H1 (cell line): ENCODE results near the gene MPPE1. TPM values are rescaled to one million over a fixed set of nuclear protein-coding genes. Genes with fewer than 3 reads are reported as not detected.

Source experiments
- CTCF ChIA-PET: fragments of 300-600 bp; sonication (Branson Sonifier 250); formaldehyde crosslinking; loops from one replicate; lab custom pipeline; 2021; ENCODE audit not compliant: partially characterized antibody; lab: Charles Lee
- POLR2A ChIA-PET: fragments of 300-600 bp; sonication (Branson Sonifier 250); formaldehyde crosslinking; loops from one replicate; lab custom pipeline; 2021; ENCODE audit warnings: inconsistent platforms; ENCODE audit not compliant: partially characterized antibody; lab: Charles Lee
- DNase-seq, 2 experiments: peaks; one replicate each; pipeline versions ENCODE4 v3.0.0 to v3.0.0-alpha.2; 2010 to 2022; ENCODE audit warnings: low spot score in 2 of 2, low read depth in 1 of 2, mixed read lengths in 1 of 2
- FAIRE-seq: peaks from 2 replicates; lab custom pipeline; 2011; peaks lifted over from hg19 to GRCh38; lab: Jason Lieb, UNC
- H2AFZ ChIP-seq: 2 replicates; pipeline ENCODE4 v1.8.1; 2012; ENCODE audit warnings: low read length, inconsistent platforms
- H2AK5ac ChIP-seq: 2 replicates; pipeline ENCODE4 v1.6.1; 2013; ENCODE audit warnings: low read depth, low read length
- H2BK120ac ChIP-seq: replicated peaks from 2 replicates; pipeline ENCODE3; 2013; ENCODE audit warnings: low read depth, low read length, inconsistent platforms
- H2BK12ac ChIP-seq: 2 replicates; pipeline ENCODE4 v1.6.1; 2013; ENCODE audit warnings: low read depth, low read length
- H2BK15ac ChIP-seq: 2 replicates; pipeline ENCODE4 v1.6.1; 2013; ENCODE audit warnings: low read length
- H2BK20ac ChIP-seq: 2 replicates; pipeline ENCODE4 v1.6.1; 2013; ENCODE audit warnings: low read length
- H2BK5ac ChIP-seq: 2 replicates; pipeline ENCODE4 v1.6.1; 2013; ENCODE audit warnings: low read depth, low read length
- H3K14ac ChIP-seq: 2 replicates; pipeline ENCODE4 v1.6.1; 2013; ENCODE audit warnings: inconsistent platforms; ENCODE audit not compliant: insufficient read length
- H3K18ac ChIP-seq: 2 replicates; pipeline ENCODE4 v1.6.1; 2013; ENCODE audit warnings: low read length; ENCODE audit errors: extremely low read depth
- H3K23ac ChIP-seq: 2 replicates; pipeline ENCODE4 v1.6.1; 2013; ENCODE audit warnings: inconsistent platforms; ENCODE audit not compliant: insufficient read length
- H3K23me2 ChIP-seq: 2 replicates; pipeline ENCODE4 v1.6.1; 2013; ENCODE audit warnings: low read depth, low read length
- H3K27ac ChIP-seq: 2 replicates; pipeline ENCODE4 v1.6.1; 2011; ENCODE audit warnings: low read depth, low read length, inconsistent platforms
- H3K27me3 ChIP-seq, 4 experiments: replicated peaks in 1 of 4; 1 replicate in 1 of 4; 2 replicates in 3 of 4; pipeline versions ENCODE4 v1.6.1 to v1.8.1; 2011 to 2013; ENCODE audit warnings: low read length in 3 of 4, mild to moderate bottlenecking in 3 of 4, inconsistent platforms in 2 of 4, mixed read lengths in 2 of 4, moderate library complexity in 1 of 4; ENCODE audit not compliant: control insufficient read depth in 3 of 4, insufficient read depth in 3 of 4; ENCODE audit errors: extremely low read depth in 1 of 4
- H3K36me3 ChIP-seq, 4 experiments: 2 replicates each; pipeline versions ENCODE4 v1.6.1 to v1.8.1; 2011 to 2013; ENCODE audit warnings: mild to moderate bottlenecking in 4 of 4, low read length in 3 of 4, moderate library complexity in 2 of 4, control low read depth in 1 of 4, inconsistent platforms in 1 of 4; ENCODE audit not compliant: insufficient read depth in 4 of 4, control insufficient read depth in 2 of 4
- H3K4ac ChIP-seq: replicated peaks from 2 replicates; pipeline ENCODE3; 2013; ENCODE audit warnings: low read length, low read depth, mixed read lengths, inconsistent platforms; ENCODE audit not compliant: insufficient read length
- H3K4me1 ChIP-seq, 4 experiments: replicated peaks in 1 of 4; 1 replicate in 1 of 4; 2 replicates in 3 of 4; pipeline versions ENCODE4 v1.6.1 to v1.8.1; 2011 to 2013; ENCODE audit warnings: low read length in 3 of 4, inconsistent platforms in 2 of 4, mixed read lengths in 1 of 4; ENCODE audit not compliant: insufficient read depth in 4 of 4, control insufficient read depth in 3 of 4
- H3K4me2 ChIP-seq, 2 experiments: 2 replicates each; pipeline versions ENCODE4 v1.6.1 to v1.8.1; 2011 to 2013; ENCODE audit warnings: low read depth in 2 of 2, low read length in 2 of 2, control low read depth in 1 of 2, inconsistent platforms in 1 of 2, mild to moderate bottlenecking in 1 of 2; ENCODE audit not compliant: insufficient read depth in 1 of 2
- H3K4me3 ChIP-seq, 4 experiments: fragments of 200-600, 300-600 bp in 1 of 4; sonication (generic), shearing (Covaris generic), sonication (Bioruptor Twin) in 1 of 4; 2 replicates each; pipeline versions ENCODE4 v1.5.1 to v1.8.1; 2011 to 2016; ENCODE audit warnings: low read length in 4 of 4, low read depth in 3 of 4, control low read depth in 2 of 4, inconsistent platforms in 2 of 4, mild to moderate bottlenecking in 2 of 4, mixed read lengths in 1 of 4, moderate library complexity in 1 of 4; ENCODE audit not compliant: insufficient read depth in 2 of 4; ENCODE audit errors: extremely low read depth in 1 of 4
- H3K56ac ChIP-seq: replicated peaks from 2 replicates; pipeline ENCODE3; 2013; ENCODE audit warnings: low read depth, mild to moderate bottlenecking, mixed read lengths, low read length, inconsistent platforms; ENCODE audit not compliant: insufficient read length
- H3K79me1 ChIP-seq: 2 replicates; pipeline ENCODE4 v1.6.1; 2013; ENCODE audit warnings: low read depth, low read length, control low read depth
- H3K79me2 ChIP-seq, 2 experiments: 2 replicates each; pipeline versions ENCODE4 v1.6.1 to v1.8.1; 2012 to 2013; ENCODE audit warnings: low read length in 2 of 2, mild to moderate bottlenecking in 2 of 2, inconsistent platforms in 1 of 2; ENCODE audit not compliant: insufficient read depth in 2 of 2, control insufficient read depth in 1 of 2
- H3K9ac ChIP-seq, 4 experiments: replicated peaks in 1 of 4; 1 replicate in 1 of 4; 2 replicates in 3 of 4; pipeline versions ENCODE4 v1.6.1 to v1.8.1; 2011 to 2013; ENCODE audit warnings: low read depth in 3 of 4, low read length in 3 of 4, control low read depth in 2 of 4, mild to moderate bottlenecking in 2 of 4, moderate library complexity in 2 of 4, inconsistent platforms in 1 of 4; ENCODE audit errors: extremely low read depth in 1 of 4
- H3K9me3 ChIP-seq, 2 experiments: 2 replicates each; pipeline versions ENCODE4 v1.6.1 to v1.8.1; 2012 to 2013; ENCODE audit warnings: mild to moderate bottlenecking in 2 of 2, moderate library complexity in 2 of 2, control low read depth in 1 of 2, inconsistent platforms in 1 of 2, low read depth in 1 of 2, low read length in 1 of 2, mixed read lengths in 1 of 2; ENCODE audit not compliant: insufficient read depth in 2 of 2
- H4K20me1 ChIP-seq, 2 experiments: replicated peaks in 1 of 2; 2 replicates each; pipeline versions ENCODE3 to v1.8.1; 2011 to 2013; ENCODE audit warnings: inconsistent platforms in 2 of 2, low read length in 2 of 2, mild to moderate bottlenecking in 1 of 2; ENCODE audit not compliant: insufficient read depth in 2 of 2, control insufficient read depth in 1 of 2
- H4K5ac ChIP-seq: 2 replicates; pipeline ENCODE4 v1.6.1; 2013; ENCODE audit warnings: low read length, low read depth, mixed read lengths, inconsistent platforms; ENCODE audit not compliant: insufficient read length
- H4K8ac ChIP-seq: 2 replicates; pipeline ENCODE4 v1.8.0; 2013; ENCODE audit warnings: mild to moderate bottlenecking, moderate library complexity, low read length, inconsistent platforms; ENCODE audit not compliant: insufficient read depth; ENCODE audit errors: extremely low read depth
- H4K91ac ChIP-seq: replicated peaks from 2 replicates; pipeline ENCODE3; 2013; ENCODE audit warnings: low read length, mixed read lengths, inconsistent platforms; ENCODE audit not compliant: insufficient read length
- HDAC6 ChIP-seq: IDR thresholded peaks from one replicate; pipeline ENCODE4 v1.7.1; 2012; ENCODE audit warnings: low read depth, mild to moderate bottlenecking, inconsistent platforms, low read length, moderate library complexity
- PHF8 ChIP-seq: fragments of 200-600 bp; sonication (generic); conservative IDR thresholded peaks from 2 replicates; pipeline ENCODE4 v1.7.1; 2012; ENCODE audit warnings: low read depth, mild to moderate bottlenecking, inconsistent platforms, low read length, moderate library complexity
- SP1 ChIP-seq: IDR thresholded peaks from 2 replicates; pipeline ENCODE4 v1.6.1; 2011; ENCODE audit warnings: low read depth, low read length
- TCF12 ChIP-seq: IDR thresholded peaks from 2 replicates; pipeline ENCODE4 v1.6.1; 2011; ENCODE audit warnings: low read depth, mild to moderate bottlenecking, low read length
- WGBS, 2 experiments: shearing (Covaris generic) in 1 of 2; methylation state at CpG; one replicate each; pipeline versions ENCODE4 v1.1.6 to v1.1.7; 2013 to 2015; ENCODE audit warnings: low lambda C conversion rate in 2 of 2, mixed read lengths in 2 of 2, inconsistent platforms in 1 of 2, low coverage in 1 of 2, missing lambda C conversion rate in 1 of 2; ENCODE audit not compliant: insufficient replicate concordance in 2 of 2, insufficient coverage in 1 of 2, insufficient read length in 1 of 2; ENCODE audit errors: extremely low coverage in 1 of 2, missing lambda C conversion rate in 1 of 2; 5-methylcytosine and 5-hydroxymethylcytosine counted together
- polyA plus RNA-seq, 7 experiments: library from polyadenylated mRNA; depleted of rRNA in 3 of 7; stranded (reverse) in 5 of 7; unstranded in 2 of 7; fragments of >200 nt in 5 of 7; fragments of 200-250 nt in 2 of 7; gene quantifications; 1 replicate in 5 of 7; 2 replicates in 1 of 7; 4 replicates in 1 of 7; pipeline versions ENCODE4 v1.2.1 to v1.2.3, GENCODE V29; 2011 to 2013; ENCODE audit warnings: missing spikeins in 2 of 7, mixed read lengths in 2 of 7
- total RNA-seq: library from RNA; stranded (reverse); fragmentation: NEBNext Ultra II Directional; extraction: Animal tissue kit (Norgen Biotek cat#: 25700); gene quantifications from 2 replicates; pipeline ENCODE4 v1.2.1, GENCODE V29; 2021

The MPPE1 gene
- total and polyA plus RNA-seq, 2 of the 8 experiments (the other 6 are each of a cell fraction or from before 2014, with no cell fraction given), result 13.7 to 20.9 TPM

DNA sequence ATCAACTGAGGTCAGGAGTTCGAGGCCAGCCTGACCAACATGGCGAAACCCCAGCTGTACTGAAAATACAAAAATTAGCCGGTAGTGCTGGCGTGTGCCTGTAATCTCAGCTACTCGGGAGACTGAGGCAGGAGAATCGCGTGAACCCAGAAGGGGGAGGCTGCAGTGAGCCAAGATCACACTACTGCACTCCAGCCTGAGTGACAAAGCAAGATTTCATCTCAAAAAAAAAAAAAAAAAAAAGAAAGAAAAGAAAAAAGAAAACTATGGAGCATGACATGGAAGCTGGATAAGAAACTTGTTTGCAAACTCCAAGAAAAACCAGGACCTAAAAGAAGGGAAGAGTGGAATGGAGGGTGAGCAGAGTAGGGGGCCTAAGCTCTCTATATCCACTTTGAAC lies 58.8 kb downstream of the MPPE1 start:
- ChIA-PET CTCF (interaction anchor here (0.6 to 2.6 kb wide), 9 partner anchors 9 to 387 kb away, joined by 3 to 7 read pairs (median 3); no protein-coding TSS in a partner anchor), POLR2A (no interaction called here)
- Histone ChIP-seq H3K79me1 (0 out of 2 replicates have a peak, but pooled peaks cover 3% of the 10 kb centered on the region), H2BK12ac (no peak overlapping the region), H2AK5ac (no peak overlapping the region), H3K4me1 (peaks cover 3 to 5% (median 4%) of the 10 kb centered on the region in 4 experiments; a peak in 5 of 7 replicates), H2BK20ac (no peak overlapping the region), H3K9ac (no peak overlapping the region), H3K36me3 (no peaks in the 10 kb centered on the region), H3K27me3 (no peaks in the 10 kb centered on the region), H2BK5ac (no peak overlapping the region), H2BK120ac (no peak overlapping the region), H3K79me2 (peaks cover 8 to 24% of the 10 kb centered on the region in 2 experiments; a peak in 3 of 4 replicates), H4K20me1 (peaks cover 0 to 9% of the 10 kb centered on the region in 2 experiments), H3K4ac (no peak overlapping the region), H3K4me2 (no peak overlapping the region; a peak in 1 of 4 replicates), H3K27ac (no peak overlapping the region), H2BK15ac (no peak overlapping the region), H2AFZ (no peak overlapping the region), H3K18ac (no peak overlapping the region), H3K23ac (no peak overlapping the region), H3K14ac (no peak overlapping the region), H4K5ac (no peak overlapping the region), H4K8ac (no peak overlapping the region), H3K4me3 (no peak overlapping the region), H3K56ac (no peak overlapping the region), H4K91ac (no peak overlapping the region), H3K9me3 (no peaks in the 10 kb centered on the region), H3K23me2 (no peaks in the 10 kb centered on the region; the same call in 1 of the 2 replicates)
- WGBS, 2 experiments, result 74% methylated on average over 4 of the region's 7 CpGs; no CpG with 5 or more reads in 1 of the 2 experiments
- DNase-seq (peak in 1 of 2 experiments; percentile 17), FAIRE-seq (no peak)
- TF ChIP-seq HDAC6 (no peak), SP1 (peak; percentile 44; the same call in 1 of the 2 replicates), TCF12 (no peak), PHF8 (no peak)
